HG03342 (cell line): Measurements from ENCODE around the gene DCLRE1C.
"Not testable (repeated sequence)": the region's sequence is repeated elsewhere in the genome, so short reads cannot be mapped to it uniquely, and the experiment has no call there.

Experiments used
- ATAC-seq: cut with Tn5 transposase; IDR thresholded peaks from one replicate; pipeline ENCODE4 v1.9.1; 2021; ENCODE audit warnings: mild to moderate bottlenecking, moderate library complexity; ENCODE audit not compliant: unreplicated experiment

DCLRE1C gene

DNA sequence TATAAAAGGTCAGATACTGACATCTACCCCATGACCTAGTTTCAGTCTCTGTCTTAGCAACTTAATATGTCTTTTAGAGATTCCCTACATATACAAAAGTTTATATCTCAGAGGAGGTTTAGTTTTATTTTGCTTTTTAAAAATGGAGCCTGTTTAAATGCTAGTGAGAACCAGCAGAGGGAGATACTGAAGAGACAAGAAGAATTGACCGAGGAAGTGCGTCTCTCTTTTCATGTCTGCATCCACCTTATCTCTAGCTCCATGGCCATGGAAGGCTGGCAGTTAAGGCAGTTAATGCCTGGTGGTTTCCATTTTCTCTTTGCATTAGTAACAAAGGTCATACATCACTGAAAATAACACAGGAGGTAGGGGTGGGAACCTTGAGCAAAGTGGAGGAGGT, 64.6 kb downstream of the DCLRE1C start:
- ATAC-seq: no peak

DNA sequence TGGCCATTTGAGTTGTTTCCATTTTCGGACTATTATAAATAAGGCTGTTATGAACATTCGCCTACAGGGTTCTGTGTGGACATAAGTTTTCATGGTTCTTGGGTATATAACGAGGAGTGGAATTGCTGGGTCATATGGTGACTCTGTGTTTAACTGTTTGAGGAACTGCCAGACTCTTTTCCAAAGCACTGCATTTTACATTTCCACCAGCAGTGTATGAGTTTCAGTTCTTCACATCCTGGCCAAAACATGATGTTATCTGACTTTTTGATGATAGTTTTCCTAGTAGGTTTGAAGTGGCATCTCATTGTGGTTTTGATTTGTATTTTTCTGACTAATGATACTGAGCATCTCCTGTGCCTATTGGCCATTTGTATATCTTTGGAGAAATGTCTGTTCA, 69.8 kb downstream of the DCLRE1C start:
- no peak for ATAC-seq

DNA sequence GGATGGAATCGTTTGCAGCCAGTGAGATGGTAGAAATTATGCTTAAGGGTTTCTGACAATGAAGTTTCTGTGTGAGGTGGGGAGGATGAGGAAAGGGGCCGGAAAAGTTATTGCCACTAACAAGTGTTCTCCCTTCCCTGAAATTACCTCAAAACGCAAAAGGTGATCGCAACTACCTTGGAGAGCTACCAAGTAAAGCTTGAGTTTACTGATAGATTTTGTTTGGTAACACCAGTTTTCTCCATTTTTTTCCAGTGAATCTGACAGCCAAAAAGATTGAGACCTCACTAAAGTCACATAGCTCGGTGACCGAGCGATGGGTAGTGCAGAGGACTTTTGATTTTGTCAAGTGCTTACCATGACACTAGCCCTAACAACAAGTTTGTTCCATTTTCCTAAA, 73.7 kb downstream of the DCLRE1C start:
- no peak for ATAC-seq

DNA sequence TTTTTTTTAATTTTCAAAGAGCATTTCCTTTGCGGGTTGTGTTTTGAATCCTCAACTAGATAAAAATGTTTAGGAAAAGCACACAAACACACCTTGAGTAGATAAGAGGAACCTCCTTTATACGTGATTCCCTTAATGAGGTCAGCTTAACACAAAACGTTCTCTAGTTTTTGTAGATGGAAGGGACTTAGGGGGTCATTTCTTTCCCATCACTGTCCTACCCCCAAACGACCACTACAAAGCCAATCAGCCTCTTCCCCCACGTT, 74.0 kb downstream of the DCLRE1C start:
- ATAC-seq: no peak

GRCh38 chr10:14879124-14879927, 74.6 kb downstream of the DCLRE1C start:
- peak; percentile 28 for ATAC-seq

GRCh38 chr10:14878266-14879123, 75.4 kb downstream of the DCLRE1C start, which contains the start of gene SUV39H2:
SUV39H2 (plus strand) TSS chr10:14878866; CDS start chr10:14878889, 23 bp downstream.
- peak; percentile 92 for ATAC-seq

DNA sequence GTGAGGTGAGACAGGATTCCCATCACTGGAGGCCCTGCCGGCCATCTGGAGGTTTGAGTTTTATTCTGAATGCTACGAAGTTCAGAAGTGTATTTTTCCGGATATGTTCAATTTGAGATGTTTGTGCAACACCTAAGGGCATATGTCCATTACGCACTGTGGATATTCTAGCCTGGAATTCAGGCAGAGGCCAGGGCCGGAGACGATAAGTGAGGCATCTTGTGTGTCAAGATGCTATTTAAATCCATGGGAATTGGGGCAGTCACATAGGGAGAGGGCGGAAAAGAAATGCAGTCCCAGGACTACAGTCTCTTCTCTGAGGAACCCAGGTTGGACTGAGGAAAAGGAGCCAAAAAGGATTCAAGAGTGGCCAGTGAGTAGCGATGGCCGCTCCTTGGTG, 77.1 kb downstream of the DCLRE1C start:
- no peak for ATAC-seq

- no peak for ATAC-seq
Measured at GRCh38 chr10:14875941-14876340, 78.0 kb downstream of the DCLRE1C start.

- ATAC-seq: peak; percentile 47
Measured at GRCh38 chr10:14873090-14873760, 80.7 kb downstream of the DCLRE1C start.

- not testable (repeated sequence) for ATAC-seq
Measured at GRCh38 chr10:14864871-14865270, 89.0 kb downstream of the DCLRE1C start.

DNA sequence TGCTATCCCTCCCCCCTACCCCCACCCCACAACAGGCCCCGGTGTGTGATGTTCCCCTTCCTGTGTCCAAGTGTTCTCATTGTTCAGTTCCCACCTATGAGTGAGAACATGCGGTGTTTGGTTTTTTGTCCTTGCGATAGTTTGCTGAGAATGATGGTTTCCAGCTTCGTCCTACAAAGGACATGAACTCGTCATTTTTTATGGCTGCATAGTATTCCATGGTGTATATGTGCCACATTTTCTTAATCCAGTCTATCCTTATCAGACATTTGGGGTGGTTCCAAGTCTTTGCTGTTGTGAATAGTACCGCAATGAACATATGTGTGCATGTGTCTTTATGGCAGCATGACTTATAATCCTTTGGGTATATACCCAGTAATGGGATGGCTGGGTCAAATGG, 89.4 kb downstream of the DCLRE1C start:
- not testable (repeated sequence) for ATAC-seq

- no peak for ATAC-seq
Measured at GRCh38 chr10:14860791-14861190, 93.1 kb downstream of the DCLRE1C start.

- no peak for ATAC-seq
Measured at GRCh38 chr10:14859775-14860174, 94.1 kb downstream of the DCLRE1C start.

DNA sequence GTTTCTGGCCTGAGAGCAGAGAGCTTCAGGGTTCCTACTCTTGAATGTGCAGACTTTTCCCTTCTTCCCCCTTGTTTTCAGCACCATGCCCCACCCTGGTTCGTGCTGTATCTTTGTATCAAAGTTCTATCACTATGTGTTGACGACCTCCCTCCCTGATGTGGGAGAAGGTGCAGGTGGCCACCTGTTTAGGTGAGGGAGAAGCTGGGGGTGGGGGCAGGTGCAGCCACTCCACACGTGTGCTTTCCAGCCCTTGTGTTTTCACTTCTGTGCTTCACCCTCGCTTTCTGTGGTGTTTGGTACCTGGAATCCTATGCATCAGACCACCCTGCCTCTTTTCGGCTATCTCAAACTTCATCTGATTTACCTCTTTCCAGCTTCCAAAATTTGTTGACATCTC, 94.9 kb downstream of the DCLRE1C start:
- ATAC-seq: no peak

DNA sequence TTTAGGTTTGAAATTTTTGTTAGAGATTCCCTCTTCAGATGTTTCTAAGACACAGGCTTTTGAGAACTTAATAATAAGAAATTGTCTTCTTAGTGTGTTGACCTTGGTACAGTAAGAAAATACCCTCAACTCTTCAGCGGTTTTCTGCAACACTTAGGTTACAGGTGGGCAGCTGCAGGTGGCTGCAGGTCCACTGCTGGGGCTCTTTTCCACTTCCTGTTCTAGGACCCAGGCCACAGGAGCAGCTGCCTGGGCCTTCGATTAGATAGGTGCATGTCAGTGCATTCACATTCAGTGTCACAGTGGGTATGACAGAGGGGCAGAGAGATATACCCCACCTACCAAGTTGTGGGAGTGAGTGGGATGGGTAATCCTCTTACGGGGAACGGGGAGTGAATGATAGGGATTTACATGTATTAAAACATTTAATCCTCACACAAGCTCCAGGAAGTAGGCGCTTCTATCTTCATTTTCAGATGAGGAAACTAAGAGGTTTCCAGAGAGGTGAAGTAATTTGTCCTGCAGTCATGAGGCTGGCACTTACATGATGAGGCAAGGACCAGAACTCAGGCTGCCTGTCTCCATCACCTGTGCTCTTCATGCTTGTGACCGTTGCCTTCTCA, 95.4 kb downstream of the DCLRE1C start:
- no peak for ATAC-seq

DNA sequence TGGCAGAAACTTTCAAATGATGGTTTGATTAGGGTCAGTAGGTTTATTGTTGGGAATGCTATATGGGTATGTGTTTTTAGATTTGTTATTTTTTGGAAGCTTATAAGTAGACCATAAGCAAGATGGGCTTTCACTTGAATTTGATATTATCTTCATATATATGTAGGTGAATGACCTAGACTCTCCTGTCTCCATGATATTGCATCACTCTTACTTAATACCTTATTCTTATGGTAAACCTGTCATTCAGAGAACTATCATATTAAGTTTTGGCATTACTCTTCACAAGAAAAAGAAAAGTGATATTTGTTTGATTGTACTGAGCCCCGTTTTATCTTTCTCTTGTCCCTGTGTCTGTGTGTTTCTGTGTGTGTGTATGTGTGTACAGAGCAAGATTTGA, 98.4 kb downstream of the DCLRE1C start:
- no peak for ATAC-seq

DNA sequence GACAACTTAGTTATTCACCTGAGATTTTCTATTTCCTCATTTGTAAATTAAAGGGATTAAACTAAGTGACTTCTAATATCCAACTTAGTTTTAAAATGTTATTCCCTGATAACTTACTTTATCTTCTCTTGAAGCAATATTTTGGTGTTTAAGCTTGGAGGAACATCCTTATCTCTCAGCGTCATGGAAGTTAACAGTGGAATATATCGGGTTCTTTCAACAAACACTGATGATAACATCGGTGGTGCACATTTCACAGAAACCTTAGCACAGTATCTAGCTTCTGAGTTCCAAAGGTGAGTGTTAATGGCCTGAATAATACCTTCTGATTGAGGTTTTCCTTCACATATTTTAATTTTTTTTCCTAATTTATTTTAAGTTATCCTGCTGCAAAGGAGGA, 101.7 kb downstream of the DCLRE1C start:
- no peak for ATAC-seq
